NCI-H2171 (cell line): ENCODE results near the gene NRXN3.

Experiments
- DNase-seq: peaks from one replicate; lab custom pipeline; 2025; lab: John Stamatoyannopoulos, UW

Gene NRXN3

GRCh38 chr14:79287976-79288375 is 1117.8 kb downstream of the NRXN3 start:
- DNase-seq = no peak

- peak; percentile 29 for DNase-seq
These were observed 1123.5 kb downstream of the NRXN3 start for GRCh38 chr14:79293482-79294177.

GRCh38 chr14:79294499-79294898 is 1124.3 kb downstream of the NRXN3 start:
- DNase-seq = no peak

GRCh38 chr14:79295385-79295784 is 1125.2 kb downstream of the NRXN3 start:
- DNase-seq = no peak

GRCh38 chr14:79298373-79298772 is 1128.2 kb downstream of the NRXN3 start:
- no peak for DNase-seq

GRCh38 chr14:79299162-79299561 is 1129.0 kb downstream of the NRXN3 start:
- no peak for DNase-seq

- DNase-seq = no peak
These were observed 1134.1 kb downstream of the NRXN3 start for GRCh38 chr14:79304279-79304678.

GRCh38 chr14:79306546-79306945 is 1136.4 kb downstream of the NRXN3 start:
- DNase-seq = no peak

GRCh38 chr14:79318371-79318770 is 1148.2 kb downstream of the NRXN3 start:
- no peak for DNase-seq

- DNase-seq = no peak
These were observed 1150.4 kb downstream of the NRXN3 start for GRCh38 chr14:79320561-79320960.

- no peak for DNase-seq
These were observed 1150.9 kb downstream of the NRXN3 start for GRCh38 chr14:79321070-79321469.

GRCh38 chr14:79325071-79325470 is 1154.9 kb downstream of the NRXN3 start:
- no peak for DNase-seq

GRCh38 chr14:79325557-79325956 is 1155.4 kb downstream of the NRXN3 start:
- no peak for DNase-seq

- no peak for DNase-seq
These were observed 1158.7 kb downstream of the NRXN3 start for GRCh38 chr14:79328863-79329262.

- no peak for DNase-seq
These were observed 1161.7 kb downstream of the NRXN3 start for GRCh38 chr14:79331830-79332229.

GRCh38 chr14:79332504-79333197 is 1162.5 kb downstream of the NRXN3 start:
- no peak for DNase-seq

- DNase-seq = no peak
These were observed 1163.0 kb downstream of the NRXN3 start for GRCh38 chr14:79333198-79333546.

GRCh38 chr14:79334272-79334671 is 1164.1 kb downstream of the NRXN3 start:
- no peak for DNase-seq

GRCh38 chr14:79337761-79338160 is 1167.6 kb downstream of the NRXN3 start:
- no peak for DNase-seq

GRCh38 chr14:79342942-79343341 is 1172.8 kb downstream of the NRXN3 start:
- DNase-seq = no peak

- no peak for DNase-seq
These were observed 1180.8 kb downstream of the NRXN3 start for GRCh38 chr14:79351011-79351410.

- no peak for DNase-seq
These were observed 1182.0 kb downstream of the NRXN3 start for GRCh38 chr14:79352076-79352630.

- DNase-seq = no peak
These were observed 1184.2 kb downstream of the NRXN3 start for GRCh38 chr14:79354336-79354735.

- no peak for DNase-seq
These were observed 1185.9 kb downstream of the NRXN3 start for GRCh38 chr14:79356040-79356439.
